ENCODE data around the gene PAX8.
"Not testable (repeated sequence)": the region's sequence is repeated elsewhere in the genome, so short reads cannot be mapped to it uniquely, and the experiment has no call there.

The PAX8 gene

GRCh38 chr2:113288674-113289149 is 10.0 kb upstream of the PAX8 start:
- DNase-seq, result peak in 1 of 2 experiments; percentile 9

- DNase-seq, result not testable (repeated sequence)
Measured at GRCh38 chr2:113288117-113288673, 9.5 kb upstream of the PAX8 start.

- DNase-seq, result no peak
Measured at GRCh38 chr2:113285816-113286215, 7.1 kb upstream of the PAX8 start.

- DNase-seq, result not testable (repeated sequence)
Measured at GRCh38 chr2:113284999-113285398, 6.3 kb upstream of the PAX8 start.

GRCh38 chr2:113284476-113284875 is 5.8 kb upstream of the PAX8 start:
- no peak for DNase-seq

- DNase-seq, result no peak
Measured at GRCh38 chr2:113283704-113284284, 5.1 kb upstream of the PAX8 start.

GRCh38 chr2:113282747-113283533 is 4.2 kb upstream of the PAX8 start:
- no peak for DNase-seq

- no peak for DNase-seq
Measured at GRCh38 chr2:113281910-113282746, 3.4 kb upstream of the PAX8 start.

- DNase-seq, result no peak
Measured at GRCh38 chr2:113278073-113278741, 514 bp downstream of the PAX8 start.

- DNase-seq, result no peak
Measured at GRCh38 chr2:113277474-113278072, 1.1 kb downstream of the PAX8 start.

- no peak for DNase-seq
Measured at GRCh38 chr2:113276761-113277425, 1.8 kb downstream of the PAX8 start.

GRCh38 chr2:113276216-113276760 is 2.4 kb downstream of the PAX8 start:
- no peak for DNase-seq

GRCh38 chr2:113275556-113276215 is 3.0 kb downstream of the PAX8 start:
- DNase-seq, result no peak

- DNase-seq, result no peak
Measured at GRCh38 chr2:113274432-113274831, 4.3 kb downstream of the PAX8 start.

GRCh38 chr2:113273981-113274380 is 4.7 kb downstream of the PAX8 start:
- no peak for DNase-seq

- no peak for DNase-seq
Measured at GRCh38 chr2:113273027-113273551, 5.6 kb downstream of the PAX8 start.

GRCh38 chr2:113272477-113272876 is 6.2 kb downstream of the PAX8 start:
- no peak for DNase-seq

GRCh38 chr2:113268621-113269360 is 9.9 kb downstream of the PAX8 start:
- no peak for DNase-seq

- no peak for DNase-seq
Measured at GRCh38 chr2:113266431-113266830, 12.3 kb downstream of the PAX8 start.

Measured in SHP77 (cell line).